ENCODE results near the gene GANAB. TPM values are rescaled to one million over a fixed set of nuclear protein-coding genes. Genes with fewer than 3 reads are reported as not detected.
"Not testable (repeated sequence)": the region's sequence is repeated elsewhere in the genome, so short reads cannot be mapped to it uniquely, and the experiment has no call there.

Gene GANAB
- total and polyA plus RNA-seq, 2 donors from 2014 or later, result 110 to 309 TPM

DNA sequence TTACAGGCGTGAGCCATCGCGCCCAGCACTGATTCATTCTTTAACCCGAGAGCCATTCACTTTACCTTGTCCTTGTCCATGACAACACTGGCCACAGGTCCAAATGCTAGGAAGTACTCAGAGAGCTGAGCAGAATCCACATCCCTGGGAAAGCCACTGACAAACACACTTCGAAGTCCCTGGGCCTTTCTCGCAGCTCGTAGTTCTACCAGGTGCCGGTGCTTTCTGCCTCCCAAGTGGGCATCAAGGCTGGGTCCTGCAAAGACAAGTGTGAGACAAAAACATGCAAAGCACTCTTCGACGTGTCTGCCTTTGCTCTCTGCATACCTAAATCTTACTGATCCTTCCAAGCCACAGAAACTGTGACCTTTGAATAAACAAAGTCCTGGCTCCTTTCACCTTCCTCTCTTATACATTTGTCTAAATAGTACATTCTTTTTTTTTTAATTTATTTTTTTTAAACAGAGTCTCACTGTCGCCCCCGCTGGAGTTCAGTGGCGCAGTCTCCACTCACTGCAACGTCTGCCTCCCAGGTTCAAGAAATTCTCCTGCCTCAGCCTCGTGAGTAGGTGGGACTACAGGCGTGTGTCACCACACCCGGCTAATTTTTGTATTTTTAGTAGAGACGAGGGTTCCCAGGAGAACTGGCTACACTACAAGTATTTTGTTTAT is 57.3 kb downstream of the GANAB start:
- no peak for FAIRE-seq
- no peak overlapping the region for H3K4me3 ChIP-seq (ENCODE audit: low read length in 3 of 3)
- H3K36me3 ChIP-seq (ENCODE audit: control insufficient read depth in 2 of 3, insufficient read depth in 3 of 3, low read length in 3 of 3), result peaks cover 3 to 17% (median 10%) of the 10 kb centered on the region in 3 donors
- intact Hi-C loops (cut with DNase I), result no loop called here
- no peaks in the 10 kb centered on the region for H3K9me3 ChIP-seq (ENCODE audit: control insufficient read depth in 2 of 3, insufficient read depth in 1 of 3, low read length in 3 of 3)
- TF ChIP-seq, protein P1, sequence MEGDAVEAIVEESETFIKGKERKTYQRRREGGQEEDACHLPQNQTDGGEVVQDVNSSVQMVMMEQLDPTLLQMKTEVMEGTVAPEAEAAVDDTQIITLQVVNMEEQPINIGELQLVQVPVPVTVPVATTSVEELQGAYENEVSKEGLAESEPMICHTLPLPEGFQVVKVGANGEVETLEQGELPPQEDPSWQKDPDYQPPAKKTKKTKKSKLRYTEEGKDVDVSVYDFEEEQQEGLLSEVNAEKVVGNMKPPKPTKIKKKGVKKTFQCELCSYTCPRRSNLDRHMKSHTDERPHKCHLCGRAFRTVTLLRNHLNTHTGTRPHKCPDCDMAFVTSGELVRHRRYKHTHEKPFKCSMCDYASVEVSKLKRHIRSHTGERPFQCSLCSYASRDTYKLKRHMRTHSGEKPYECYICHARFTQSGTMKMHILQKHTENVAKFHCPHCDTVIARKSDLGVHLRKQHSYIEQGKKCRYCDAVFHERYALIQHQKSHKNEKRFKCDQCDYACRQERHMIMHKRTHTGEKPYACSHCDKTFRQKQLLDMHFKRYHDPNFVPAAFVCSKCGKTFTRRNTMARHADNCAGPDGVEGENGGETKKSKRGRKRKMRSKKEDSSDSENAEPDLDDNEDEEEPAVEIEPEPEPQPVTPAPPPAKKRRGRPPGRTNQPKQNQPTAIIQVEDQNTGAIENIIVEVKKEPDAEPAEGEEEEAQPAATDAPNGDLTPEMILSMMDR (IDR thresholded peaks at IDR 0.05; ENCODE audit: borderline replicate concordance, extremely low read depth, insufficient read depth), result no peak
- peaks cover 4 to 16% (median 16%) of the 10 kb centered on the region in 3 donors for H3K4me1 ChIP-seq (ENCODE audit: control insufficient read depth in 2 of 3, insufficient read depth in 2 of 3, low read depth in 1 of 3, low read length in 3 of 3)
- DNase-seq, result peak in 2 of 5 donors; percentile 29 to 55
- H3K9ac ChIP-seq (ENCODE audit: low read length in 3 of 3), result no peak overlapping the region
- H3K27me3 ChIP-seq (ENCODE audit: control insufficient read depth, insufficient read depth, low read length), result no peaks in the 10 kb centered on the region
- H3K27ac ChIP-seq (ENCODE audit: low read depth in 2 of 2, low read length in 2 of 2), result no peak overlapping the region

DNA sequence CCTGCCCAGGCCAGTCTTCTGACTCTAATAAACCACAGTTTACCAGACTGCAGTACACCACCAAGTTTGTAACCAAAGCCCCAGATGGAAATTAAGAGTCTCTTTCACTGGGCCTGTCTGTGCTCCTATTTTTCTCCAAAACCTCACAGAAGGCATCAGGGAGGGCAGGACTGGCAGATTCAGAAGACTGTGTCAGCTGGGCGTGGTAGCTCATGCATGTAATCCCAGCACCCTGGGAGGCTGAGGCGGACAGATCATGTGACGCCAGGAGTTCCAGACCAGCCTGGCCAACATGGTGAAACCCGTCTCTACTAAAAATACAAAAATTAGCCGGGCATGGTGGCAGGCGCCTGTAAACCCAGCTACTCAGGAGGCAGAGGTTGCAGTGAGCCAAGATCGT is 61.1 kb downstream of the GANAB start:
- DNase-seq, result peak in 1 of 5 donors; percentile 35
- peaks cover 3 to 32% (median 8%) of the 10 kb centered on the region in 3 donors for H3K36me3 ChIP-seq (ENCODE audit: control insufficient read depth in 2 of 3, insufficient read depth in 3 of 3, low read length in 3 of 3)
- H3K4me1 ChIP-seq (ENCODE audit: control insufficient read depth in 2 of 3, insufficient read depth in 2 of 3, low read depth in 1 of 3, low read length in 3 of 3); FAIRE-seq; H3K9me3 ChIP-seq (ENCODE audit: control insufficient read depth in 2 of 3, insufficient read depth in 1 of 3, low read length in 3 of 3); intact Hi-C loops (cut with DNase I); H3K4me3 ChIP-seq (ENCODE audit: low read length in 3 of 3); H3K27me3 ChIP-seq (ENCODE audit: control insufficient read depth, insufficient read depth, low read length): not testable (repeated sequence)
- peak overlapping the region; percentile 43 to 44 for H3K27ac ChIP-seq (ENCODE audit: low read depth in 2 of 2, low read length in 2 of 2)
- H3K9ac ChIP-seq (ENCODE audit: low read length in 3 of 3), result peak overlapping the region in 1 of 3 donors; percentile 19

DNA sequence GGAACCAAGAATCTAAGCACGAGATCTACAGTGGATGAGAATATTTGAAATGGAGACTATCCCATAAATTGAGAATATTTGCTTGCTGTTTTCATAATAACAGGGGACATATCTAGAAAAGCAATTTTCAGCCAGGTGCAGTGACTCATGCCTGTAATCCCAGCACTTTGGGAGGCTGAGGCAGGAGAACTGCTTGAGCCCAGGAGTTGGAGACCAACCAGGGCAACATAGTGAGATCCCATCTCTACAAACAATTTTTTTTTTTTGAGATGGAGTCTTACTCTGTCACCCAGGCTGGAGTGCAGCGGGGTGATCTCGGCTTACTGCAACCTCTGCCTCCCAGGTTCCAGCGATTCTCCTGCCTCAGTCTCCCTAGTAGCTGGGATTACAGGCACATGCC is 64.7 kb downstream of the GANAB start:
- DNase-seq; H3K27me3 ChIP-seq (ENCODE audit: control insufficient read depth, insufficient read depth, low read length); H3K27ac ChIP-seq (ENCODE audit: low read depth in 2 of 2, low read length in 2 of 2); H3K4me1 ChIP-seq (ENCODE audit: control insufficient read depth in 2 of 3, insufficient read depth in 2 of 3, low read depth in 1 of 3, low read length in 3 of 3); H3K9ac ChIP-seq (ENCODE audit: low read length in 3 of 3); H3K9me3 ChIP-seq (ENCODE audit: control insufficient read depth in 2 of 3, insufficient read depth in 1 of 3, low read length in 3 of 3); FAIRE-seq; intact Hi-C loops (cut with DNase I); H3K4me3 ChIP-seq (ENCODE audit: low read length in 3 of 3): not testable (repeated sequence)
- peaks cover 4 to 33% (median 8%) of the 10 kb centered on the region in 3 donors for H3K36me3 ChIP-seq (ENCODE audit: control insufficient read depth in 2 of 3, insufficient read depth in 3 of 3, low read length in 3 of 3)

DNA sequence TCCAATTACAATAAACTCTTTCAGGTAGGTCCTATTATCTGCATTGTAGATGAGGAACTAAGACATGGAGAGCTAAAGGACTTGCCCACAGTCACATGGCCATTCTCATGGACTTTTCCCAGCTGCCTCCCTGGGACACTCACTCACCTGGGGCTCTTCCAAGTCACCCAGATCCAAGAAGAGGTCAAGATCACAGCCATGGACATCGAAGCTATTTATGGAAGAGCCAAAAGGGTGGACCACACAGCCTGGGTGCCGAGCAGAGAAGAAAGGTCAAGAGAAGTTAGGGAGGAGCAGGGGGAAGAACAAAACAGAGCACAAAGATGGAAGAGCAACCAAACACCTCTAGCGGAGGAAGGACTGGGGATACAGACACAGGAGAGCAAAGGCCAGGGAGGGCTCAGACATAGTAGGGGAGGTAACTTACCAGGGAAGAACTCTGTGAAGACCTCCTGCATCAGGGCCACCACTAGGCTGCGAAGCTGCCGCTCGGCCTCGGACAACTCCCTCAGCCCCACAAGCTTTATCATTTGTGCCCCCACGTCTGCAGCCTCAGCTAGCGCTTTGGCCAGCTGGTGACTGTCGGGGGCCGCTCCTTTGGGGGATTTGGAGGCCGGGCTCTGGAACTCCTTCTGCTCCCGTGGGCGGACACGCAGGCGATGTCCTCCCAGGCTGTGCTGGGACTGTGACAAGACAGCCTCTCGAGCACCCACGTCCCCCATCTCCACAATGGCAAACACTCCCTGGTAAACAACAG is 65.3 kb downstream of the GANAB start:
- peak in 1 of 5 donors; percentile 51 for DNase-seq
- Histone ChIP-seq H3K9ac (ENCODE audit: low read length in 3 of 3) (no peak overlapping the region), H3K27ac (ENCODE audit: low read depth in 2 of 2, low read length in 2 of 2) (no peak overlapping the region), H3K9me3 (ENCODE audit: control insufficient read depth in 2 of 3, insufficient read depth in 1 of 3, low read length in 3 of 3) (no peaks in the 10 kb centered on the region), H3K4me3 (ENCODE audit: low read length in 3 of 3) (no peak overlapping the region), H3K36me3 (ENCODE audit: control insufficient read depth in 2 of 3, insufficient read depth in 3 of 3, low read length in 3 of 3) (peaks cover 8 to 36% (median 10%) of the 10 kb centered on the region in 3 donors), H3K4me1 (ENCODE audit: control insufficient read depth in 2 of 3, insufficient read depth in 2 of 3, low read depth in 1 of 3, low read length in 3 of 3) (peaks cover 0 to 5% (median 4%) of the 10 kb centered on the region in 3 donors), H3K27me3 (ENCODE audit: control insufficient read depth, insufficient read depth, low read length) (no peaks in the 10 kb centered on the region)
- no peak for FAIRE-seq
- intact Hi-C loops (cut with DNase I), result no loop called here
- TF ChIP-seq, protein P1 (IDR thresholded peaks at IDR 0.05; ENCODE audit: borderline replicate concordance, extremely low read depth, insufficient read depth), result no peak

Data from kidney (tissue), 14 donors.